GM18517 (cell line): ENCODE results near the gene CRIM1.

Experiments
- ATAC-seq: cut with Tn5 transposase; IDR thresholded peaks from one replicate; pipeline ENCODE4 v1.9.1; 2021; ENCODE audit warnings: mild to moderate bottlenecking, moderate library complexity; ENCODE audit not compliant: unreplicated experiment

Gene CRIM1

GRCh38 chr2:36421379-36421778 is 65.8 kb downstream of the CRIM1 start:
- no peak for ATAC-seq

GRCh38 chr2:36423172-36423571 is 67.6 kb downstream of the CRIM1 start:
- ATAC-seq = no peak

- no peak for ATAC-seq
Observed at GRCh38 chr2:36423619-36424120, 68.1 kb downstream of the CRIM1 start.

- no peak for ATAC-seq
Observed at GRCh38 chr2:36425608-36426355, 70.2 kb downstream of the CRIM1 start.

GRCh38 chr2:36427790-36428243 is 72.2 kb downstream of the CRIM1 start:
- ATAC-seq = no peak

- no peak for ATAC-seq
Observed at GRCh38 chr2:36430549-36430948, 75.0 kb downstream of the CRIM1 start.

GRCh38 chr2:36432479-36432878 is 76.9 kb downstream of the CRIM1 start:
- ATAC-seq = no peak

- ATAC-seq = no peak
Observed at GRCh38 chr2:36433311-36434217, 78.0 kb downstream of the CRIM1 start.

- no peak for ATAC-seq
Observed at GRCh38 chr2:36438449-36438977, 82.9 kb downstream of the CRIM1 start.

- no peak for ATAC-seq
Observed at GRCh38 chr2:36439084-36439483, 83.5 kb downstream of the CRIM1 start.

GRCh38 chr2:36441065-36441625 is 85.6 kb downstream of the CRIM1 start:
- ATAC-seq = no peak

GRCh38 chr2:36441816-36442215 is 86.2 kb downstream of the CRIM1 start:
- ATAC-seq = no peak

GRCh38 chr2:36444216-36444936 is 88.8 kb downstream of the CRIM1 start:
- no peak for ATAC-seq

GRCh38 chr2:36445185-36445866 is 89.7 kb downstream of the CRIM1 start:
- ATAC-seq = no peak

- ATAC-seq = no peak
Observed at GRCh38 chr2:36446294-36446693, 90.7 kb downstream of the CRIM1 start.

GRCh38 chr2:36449213-36449612 is 93.6 kb downstream of the CRIM1 start:
- ATAC-seq = no peak

GRCh38 chr2:36449943-36450392 is 94.4 kb downstream of the CRIM1 start:
- no peak for ATAC-seq

GRCh38 chr2:36450466-36451196 is 95.1 kb downstream of the CRIM1 start:
- ATAC-seq = no peak

GRCh38 chr2:36451512-36451911 is 95.9 kb downstream of the CRIM1 start:
- no peak for ATAC-seq
